ENCODE data around the gene TM9SF3.
"Not testable (repeated sequence)": the region's sequence is repeated elsewhere in the genome, so short reads cannot be mapped to it uniquely, and the experiment has no call there.

The TM9SF3 gene

GRCh38 chr10:96600337-96600736, 13.5 kb upstream of the TM9SF3 start:
- no peak for DNase-seq (ENCODE audit: low spot score)

GRCh38 chr10:96598846-96599245, 12.0 kb upstream of the TM9SF3 start:
- no peak for DNase-seq (ENCODE audit: low spot score)

- no peak for DNase-seq (ENCODE audit: low spot score)
Measured at GRCh38 chr10:96596422-96597407, 9.9 kb upstream of the TM9SF3 start.

GRCh38 chr10:96595741-96596140, 8.9 kb upstream of the TM9SF3 start:
- DNase-seq (ENCODE audit: low spot score), result no peak

GRCh38 chr10:96591946-96592345, 5.1 kb upstream of the TM9SF3 start:
- no peak for DNase-seq (ENCODE audit: low spot score)

- no peak for DNase-seq (ENCODE audit: low spot score)
Measured at GRCh38 chr10:96588616-96589419, 2.0 kb upstream of the TM9SF3 start.

GRCh38 chr10:96588060-96588554, 1.3 kb upstream of the TM9SF3 start:
- DNase-seq (ENCODE audit: low spot score), result no peak

GRCh38 chr10:96587264-96588059, 650 bp upstream of the TM9SF3 start:
- DNase-seq (ENCODE audit: low spot score), result no peak

- DNase-seq (ENCODE audit: low spot score), result no peak
Measured at GRCh38 chr10:96585736-96586418, 935 bp downstream of the TM9SF3 start.

- no peak for DNase-seq (ENCODE audit: low spot score)
Measured at GRCh38 chr10:96584474-96584873, 2.3 kb downstream of the TM9SF3 start.

- DNase-seq (ENCODE audit: low spot score), result no peak
Measured at GRCh38 chr10:96584035-96584434, 2.8 kb downstream of the TM9SF3 start.

- no peak for DNase-seq (ENCODE audit: low spot score)
Measured at GRCh38 chr10:96579133-96579532, 7.7 kb downstream of the TM9SF3 start.

GRCh38 chr10:96578633-96579032, 8.2 kb downstream of the TM9SF3 start:
- no peak for DNase-seq (ENCODE audit: low spot score)

GRCh38 chr10:96578022-96578421, 8.8 kb downstream of the TM9SF3 start:
- no peak for DNase-seq (ENCODE audit: low spot score)

GRCh38 chr10:96577069-96577468, 9.7 kb downstream of the TM9SF3 start:
- DNase-seq (ENCODE audit: low spot score), result no peak

GRCh38 chr10:96576277-96576980, 10.4 kb downstream of the TM9SF3 start:
- no peak for DNase-seq (ENCODE audit: low spot score)

GRCh38 chr10:96574564-96574963, 12.2 kb downstream of the TM9SF3 start:
- not testable (repeated sequence) for DNase-seq (ENCODE audit: low spot score)

GRCh38 chr10:96573036-96573435, 13.8 kb downstream of the TM9SF3 start:
- no peak for DNase-seq (ENCODE audit: low spot score)

- no peak for DNase-seq (ENCODE audit: low spot score)
Measured at GRCh38 chr10:96570983-96571964, 15.5 kb downstream of the TM9SF3 start.
